ENCODE data around the gene GAB2.

Gene GAB2

DNA sequence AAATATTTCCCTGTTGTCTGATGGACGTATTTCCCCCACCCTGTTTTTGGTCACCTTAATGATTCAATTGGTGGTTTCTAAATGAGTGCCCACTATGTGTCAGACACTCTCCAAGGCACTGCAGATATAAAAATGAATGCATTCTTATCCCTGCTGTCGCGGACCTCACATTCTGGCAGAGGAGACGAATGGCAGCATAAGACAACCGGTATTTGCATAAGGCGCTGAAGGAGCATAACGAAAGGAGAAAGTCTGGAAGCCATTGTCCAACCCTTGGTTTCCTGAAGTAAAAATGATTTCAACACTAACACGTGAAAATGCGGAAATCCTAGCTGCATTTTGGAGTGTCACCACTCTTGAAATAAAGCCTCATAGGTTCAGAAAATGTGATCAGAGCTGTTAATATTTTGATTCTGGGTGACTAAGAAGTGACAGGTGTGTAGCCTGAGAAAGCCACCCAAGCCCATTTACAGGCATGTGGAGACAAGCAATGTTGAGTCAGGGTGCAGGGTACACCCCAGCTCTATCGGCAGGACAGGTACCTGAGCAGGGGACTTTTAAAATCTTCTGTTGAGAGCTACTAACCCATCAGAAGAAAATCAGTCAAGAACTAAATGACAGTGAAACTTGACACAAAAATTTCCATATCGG is 10.1 kb upstream of the GAB2 start:
- no peak for DNase-seq

- no peak for DNase-seq
Observed at GRCh38 chr11:78426845-78427244, 9.2 kb upstream of the GAB2 start.

DNA sequence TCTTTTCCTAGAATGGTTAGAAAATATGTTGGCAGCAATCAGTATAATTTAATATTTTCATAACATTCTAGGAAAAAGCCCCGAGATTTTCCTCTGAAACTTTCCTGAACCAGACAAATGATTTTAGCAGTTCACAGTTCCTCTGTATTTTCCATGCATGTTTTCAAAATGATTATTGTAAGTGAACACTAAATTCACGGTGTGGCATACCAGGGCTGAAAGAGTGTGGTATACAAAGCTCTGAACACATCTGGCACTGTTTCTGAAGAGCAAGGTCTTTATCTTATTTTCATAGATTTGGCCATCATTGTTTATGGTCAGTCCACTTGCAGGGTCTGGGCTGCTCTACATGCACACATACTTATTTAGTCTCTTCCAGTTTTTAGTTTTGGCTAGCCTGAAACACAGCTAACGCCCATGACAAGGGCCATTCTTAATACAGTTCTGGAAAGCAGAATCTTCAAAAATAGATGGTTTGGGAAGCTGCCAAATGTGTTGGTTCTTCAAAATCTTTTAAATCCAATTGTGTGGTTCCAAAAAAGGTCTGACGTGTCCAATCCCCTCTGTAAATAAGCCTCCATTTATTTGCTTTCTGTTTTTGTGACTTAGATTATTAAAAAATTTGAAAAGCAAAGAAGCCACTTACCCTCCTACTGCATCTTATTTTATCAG is 7.9 kb upstream of the GAB2 start:
- no peak for DNase-seq

DNA sequence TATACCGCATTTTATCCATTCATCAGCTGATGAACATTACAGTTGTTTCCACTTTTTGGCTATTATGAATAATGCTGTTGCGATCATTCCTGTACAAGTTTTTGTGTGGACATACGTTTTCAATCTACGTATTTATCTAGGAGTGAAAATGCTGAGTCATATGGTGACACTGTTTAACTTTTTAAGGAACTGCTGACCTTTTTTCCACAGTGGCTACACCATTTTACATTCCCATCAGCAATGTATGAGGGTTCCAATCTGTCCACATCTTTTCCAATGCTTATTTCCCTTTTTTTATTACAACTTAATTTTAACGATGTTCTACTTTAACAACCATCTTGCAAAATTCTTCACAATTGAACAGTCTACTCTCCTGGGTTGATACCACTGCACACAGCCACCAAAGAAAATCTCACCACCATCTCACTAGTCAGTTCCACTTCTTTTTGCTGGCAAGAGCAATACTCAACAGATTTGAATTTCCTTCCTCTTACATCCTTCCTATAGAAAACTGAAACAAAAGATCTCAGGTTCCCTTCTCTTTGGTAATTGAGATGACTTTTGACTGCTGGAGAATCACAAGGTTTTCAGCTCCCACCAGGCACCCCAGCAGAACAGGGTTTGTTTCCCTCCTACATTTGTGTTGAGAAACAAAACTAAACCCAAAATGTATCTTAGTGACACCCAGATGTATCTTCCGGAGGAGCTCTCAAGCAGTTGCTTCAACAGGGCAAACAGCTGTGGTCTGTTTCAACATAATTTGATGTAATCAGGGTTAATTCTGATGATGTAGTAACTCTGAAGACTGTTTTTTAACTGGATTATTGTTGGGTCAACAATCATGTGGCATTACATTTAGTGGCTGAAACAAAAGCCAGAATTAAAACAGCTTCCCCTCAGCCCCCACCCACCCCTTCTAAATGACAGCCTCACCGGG is 7.0 kb upstream of the GAB2 start:
- DNase-seq = no peak

DNA sequence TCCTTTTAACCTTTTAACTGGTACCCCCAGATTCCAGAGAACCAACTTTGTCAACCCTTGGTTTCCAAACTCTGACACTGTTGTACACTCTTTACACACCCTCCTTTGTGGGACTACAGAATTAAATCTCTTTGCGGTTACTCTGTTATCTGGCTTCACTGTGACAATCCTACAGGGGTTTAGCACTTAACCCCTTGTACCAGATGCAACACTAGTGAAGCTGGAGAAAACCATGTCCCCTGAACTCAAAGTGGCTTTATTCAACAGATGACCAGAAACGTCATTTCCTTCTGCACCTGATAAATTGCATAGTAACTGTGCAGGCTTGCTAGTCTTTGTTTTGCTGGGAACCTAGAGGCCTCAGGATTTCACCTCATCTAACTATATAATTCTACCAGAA is 5.6 kb upstream of the GAB2 start:
- no peak for DNase-seq

DNA sequence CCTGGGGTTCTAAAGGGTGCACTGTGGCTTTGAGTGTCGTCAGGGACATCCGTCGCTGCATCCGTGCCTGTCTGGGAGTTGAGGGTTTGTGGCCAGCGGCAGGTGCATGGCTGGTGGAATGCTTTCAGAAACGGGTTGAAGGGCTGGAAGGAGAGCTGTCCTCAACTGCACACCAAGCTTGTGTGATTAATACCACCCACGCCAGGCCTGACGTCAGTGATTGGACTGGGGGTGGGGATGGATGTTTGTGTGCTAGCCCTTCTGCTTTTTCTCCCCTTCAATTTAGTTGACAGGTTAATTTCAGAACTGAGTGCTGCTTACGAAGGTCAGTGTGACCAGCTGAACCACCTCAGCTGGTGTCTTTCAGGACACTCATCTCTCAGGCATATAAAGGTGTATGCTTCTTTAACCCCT is 3.2 kb upstream of the GAB2 start:
- DNase-seq = peak; percentile 90

DNA sequence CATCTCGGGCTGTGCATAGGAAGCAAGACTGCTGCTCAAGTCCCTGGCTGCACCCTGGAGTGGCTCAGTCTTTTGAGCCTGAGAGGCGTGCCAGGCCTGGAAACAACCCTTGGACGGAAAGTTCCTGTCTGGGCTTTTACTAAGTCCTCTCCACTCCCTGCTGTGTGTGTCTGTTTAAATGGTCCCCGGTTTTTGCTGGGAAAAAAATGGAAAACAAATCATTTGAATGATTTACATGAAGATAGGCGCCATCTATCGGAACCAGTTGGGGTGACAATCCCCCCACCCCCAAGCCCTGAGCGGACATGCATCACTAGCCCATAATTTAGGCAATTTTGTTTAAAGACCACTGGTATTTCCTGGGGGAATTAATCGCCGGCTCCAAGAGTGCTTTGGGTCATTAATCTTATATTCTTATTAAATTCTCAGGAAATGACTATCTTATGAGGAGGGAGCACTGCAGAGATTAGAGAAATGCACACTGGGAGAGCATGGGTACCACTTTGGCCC is 2.7 kb upstream of the GAB2 start:
- DNase-seq = peak; percentile 92

GRCh38 chr11:78419327-78419726 is 1.7 kb upstream of the GAB2 start:
- DNase-seq = peak; percentile 49

- DNase-seq = peak; percentile 55
Observed at GRCh38 chr11:78418584-78419211, 1.1 kb upstream of the GAB2 start.

GRCh38 chr11:78417888-78418583 is 416 bp upstream of the GAB2 start:
- peak; percentile 99 for DNase-seq

DNA sequence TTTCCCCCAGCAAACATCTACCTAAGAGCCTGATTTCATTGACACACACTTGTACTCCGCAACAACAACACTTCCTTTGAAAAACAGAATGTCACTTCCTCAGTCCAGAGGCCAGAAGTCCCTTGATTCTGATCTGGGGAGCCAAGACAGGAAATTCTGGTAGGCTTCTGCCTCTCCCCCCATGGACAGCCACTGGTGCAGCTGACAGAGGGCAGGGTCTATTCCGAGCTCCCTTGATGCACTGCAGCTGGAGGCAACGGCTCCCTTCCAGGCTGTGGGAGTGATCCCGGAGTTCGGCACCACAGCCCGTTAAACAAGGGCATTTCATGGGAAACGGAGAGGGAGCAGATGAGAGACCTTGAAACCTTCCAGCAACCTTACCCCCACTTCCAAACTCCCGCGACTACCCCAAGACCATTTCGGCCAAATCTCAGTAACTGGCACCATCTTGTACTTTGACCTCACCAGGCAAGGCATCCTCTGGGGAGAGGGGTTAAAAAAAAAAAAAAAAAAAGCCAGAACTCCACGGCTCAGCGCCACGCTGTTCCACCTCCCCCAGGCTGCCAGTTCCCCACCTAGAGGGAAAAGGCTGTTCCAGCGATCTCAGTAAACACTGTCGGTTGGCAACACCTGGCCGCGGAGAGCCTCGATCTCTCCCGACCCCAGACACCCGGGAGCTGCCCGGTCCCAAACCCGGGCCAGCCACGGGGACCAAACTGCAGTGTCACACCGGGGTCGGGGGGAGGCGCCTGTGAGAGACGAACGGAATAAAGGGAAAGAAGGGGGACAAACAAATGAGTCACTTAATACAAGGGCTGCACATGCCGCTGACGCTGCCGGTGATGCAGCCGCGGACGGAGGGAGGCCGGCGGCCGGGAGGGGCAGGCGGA is 1.1 kb downstream of the GAB2 start:
- peak; percentile 99 for DNase-seq

DNA sequence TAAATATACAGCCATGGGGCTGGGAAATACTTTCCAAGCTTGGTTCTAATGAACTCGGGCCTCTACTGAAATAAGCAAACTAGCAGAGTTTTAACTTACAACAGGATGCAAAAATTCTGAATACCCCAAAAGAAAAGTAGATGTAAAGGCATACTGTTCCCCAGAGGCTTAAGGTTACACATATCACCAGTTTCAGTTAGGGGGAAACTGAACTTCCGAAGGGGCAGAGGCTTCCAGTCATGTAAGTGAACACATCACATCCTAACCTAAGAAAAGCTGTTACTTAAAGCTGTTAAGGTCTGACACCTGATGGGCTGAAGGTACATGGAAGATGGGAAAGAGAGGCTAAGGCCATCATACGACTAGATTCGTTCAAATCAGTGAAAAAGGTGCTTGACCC is 2.3 kb downstream of the GAB2 start:
- no peak for DNase-seq

GRCh38 chr11:78414321-78415051 is 3.1 kb downstream of the GAB2 start:
- DNase-seq = peak; percentile 62

DNA sequence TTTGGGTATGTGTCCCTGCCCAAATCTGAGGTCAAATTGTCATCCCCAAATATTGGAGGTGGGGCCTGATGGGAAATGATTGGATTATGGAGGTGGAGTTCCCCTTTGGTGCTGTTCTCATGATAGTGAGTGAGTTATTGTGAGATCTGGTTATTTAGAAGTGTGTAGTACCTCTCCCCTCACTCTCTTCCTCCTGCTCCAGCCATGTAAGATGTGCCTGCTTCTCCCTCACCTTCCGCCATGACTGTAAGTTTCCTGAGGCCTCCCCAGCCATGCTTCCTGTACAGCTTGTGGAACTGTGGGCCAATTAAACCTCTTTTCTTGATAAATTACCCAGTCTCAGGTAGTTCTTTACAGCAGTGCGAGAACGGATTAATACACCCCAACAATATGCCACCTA is 9.0 kb downstream of the GAB2 start:
- no peak for DNase-seq

DNA sequence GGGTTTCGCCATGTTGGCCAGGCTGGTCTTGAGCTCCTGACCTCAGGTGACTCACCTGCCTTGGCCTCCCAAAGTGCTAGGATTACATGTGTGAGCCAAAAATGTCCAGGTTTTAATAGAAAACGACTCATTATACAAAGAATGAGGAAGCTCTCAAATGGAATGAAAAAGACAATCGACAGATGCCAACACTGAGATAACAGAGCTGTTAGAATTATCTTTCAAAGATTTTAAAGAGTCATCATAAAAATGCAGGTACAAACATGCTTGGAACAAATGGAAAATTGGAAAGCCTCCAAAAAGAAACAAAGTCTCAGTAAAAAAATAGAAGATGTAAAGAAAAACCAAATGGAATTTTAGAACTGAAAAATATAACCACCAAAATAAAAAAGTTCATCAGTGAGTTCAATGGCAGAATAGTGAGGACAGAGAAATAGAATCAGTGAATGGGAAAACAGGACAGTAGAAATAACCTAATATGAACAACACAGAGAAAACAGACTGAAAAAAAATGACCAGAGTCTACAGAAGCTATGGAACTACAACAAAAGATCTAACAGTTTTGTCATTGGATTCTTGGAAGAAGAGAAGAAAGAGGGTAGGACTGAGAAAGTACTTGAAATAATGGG is 10.9 kb downstream of the GAB2 start:
- DNase-seq = peak; percentile 42

GRCh38 chr11:78405805-78406204 is 11.8 kb downstream of the GAB2 start:
- DNase-seq = no peak

DNA sequence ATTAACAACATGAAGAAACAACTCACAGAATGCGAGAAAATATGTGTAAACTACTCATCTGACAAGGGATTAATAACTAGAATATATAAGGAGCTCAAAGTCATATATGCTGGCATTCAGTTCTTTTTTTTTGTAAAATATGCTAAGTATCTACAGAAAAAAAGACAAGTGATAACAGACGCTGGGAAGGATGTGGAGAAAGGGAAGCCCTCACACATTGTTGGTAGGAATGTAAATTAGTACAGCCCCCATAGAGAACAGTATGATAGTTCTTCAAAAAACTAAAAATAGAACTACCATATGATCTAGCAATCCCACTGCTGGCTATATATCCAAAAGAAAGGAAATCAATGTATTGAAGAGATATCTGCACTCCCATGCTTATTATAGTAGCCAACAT is 13.8 kb downstream of the GAB2 start:
- DNase-seq = no peak

- DNase-seq = no peak
Observed at GRCh38 chr11:78402847-78403246, 14.8 kb downstream of the GAB2 start.

- DNase-seq = no peak
Observed at GRCh38 chr11:78400702-78401101, 16.9 kb downstream of the GAB2 start.

- no peak for DNase-seq
Observed at GRCh38 chr11:78400116-78400515, 17.5 kb downstream of the GAB2 start.
